ENCODE measurements around the gene UTS2B.

Gene UTS2B

GRCh38 chr3:191339316-191339917 lies 9.1 kb upstream of the UTS2B start:
- H3K27ac ChIP-seq, result no peak overlapping the region
- TF ChIP-seq CTCF (IDR thresholded peaks at IDR 0.05), result no peak
- no peaks in the 10 kb centered on the region for H3K27me3 ChIP-seq
- H3K9me3 ChIP-seq, result no peaks in the 10 kb centered on the region
- H3K4me1 ChIP-seq (ENCODE audit: control insufficient read depth in 1 of 2, insufficient read depth in 1 of 2, low read depth in 1 of 2, low read length in 1 of 2), result no peaks in the 10 kb centered on the region
- no peaks in the 10 kb centered on the region for H3K36me3 ChIP-seq
- no peak overlapping the region for H3K4me3 ChIP-seq (ENCODE audit: low read depth in 1 of 2, low read length in 1 of 2)

- H3K36me3 ChIP-seq, result no peaks in the 10 kb centered on the region
- no peaks in the 10 kb centered on the region for H3K27me3 ChIP-seq
- no peaks in the 10 kb centered on the region for H3K4me1 ChIP-seq (ENCODE audit: control insufficient read depth in 1 of 2, insufficient read depth in 1 of 2, low read depth in 1 of 2, low read length in 1 of 2)
- H3K9me3 ChIP-seq, result no peaks in the 10 kb centered on the region
- no peak overlapping the region for H3K4me3 ChIP-seq (ENCODE audit: low read depth in 1 of 2, low read length in 1 of 2)
- no peak overlapping the region for H3K27ac ChIP-seq
- TF ChIP-seq CTCF (IDR thresholded peaks at IDR 0.05), result no peak
Measured at GRCh38 chr3:191338177-191338488, 7.8 kb upstream of the UTS2B start.

- Histone ChIP-seq H3K27me3 (no peaks in the 10 kb centered on the region), H3K4me1 (ENCODE audit: control insufficient read depth in 1 of 2, insufficient read depth in 1 of 2, low read depth in 1 of 2, low read length in 1 of 2) (no peaks in the 10 kb centered on the region), H3K36me3 (no peaks in the 10 kb centered on the region), H3K9me3 (no peaks in the 10 kb centered on the region), H3K4me3 (ENCODE audit: low read depth in 1 of 2, low read length in 1 of 2) (no peak overlapping the region), H3K27ac (no peak overlapping the region)
- no peak for TF ChIP-seq CTCF (IDR thresholded peaks at IDR 0.05)
Measured at GRCh38 chr3:191336833-191337232, 6.5 kb upstream of the UTS2B start.

- Histone ChIP-seq H3K27me3 (peaks cover 21% of the 10 kb centered on the region), H3K27ac (no peak overlapping the region), H3K4me1 (ENCODE audit: control insufficient read depth in 1 of 2, insufficient read depth in 1 of 2, low read depth in 1 of 2, low read length in 1 of 2) (no peaks in the 10 kb centered on the region), H3K4me3 (ENCODE audit: low read depth in 1 of 2, low read length in 1 of 2) (no peak overlapping the region), H3K36me3 (no peaks in the 10 kb centered on the region), H3K9me3 (no peaks in the 10 kb centered on the region)
- TF ChIP-seq CTCF (IDR thresholded peaks at IDR 0.05), result no peak
Measured at GRCh38 chr3:191334346-191334893, 4.1 kb upstream of the UTS2B start.

- no peaks in the 10 kb centered on the region for H3K4me1 ChIP-seq (ENCODE audit: control insufficient read depth in 1 of 2, insufficient read depth in 1 of 2, low read depth in 1 of 2, low read length in 1 of 2)
Measured at GRCh38 chr3:191333298-191333880, 3.1 kb upstream of the UTS2B start.

More at GRCh38 chr3:191333298-191333880, 3.1 kb upstream of the UTS2B start:
- no peak for TF ChIP-seq CTCF (IDR thresholded peaks at IDR 0.05)
- H3K27me3 ChIP-seq, result peaks cover 31% of the 10 kb centered on the region
- H3K9me3 ChIP-seq, result no peaks in the 10 kb centered on the region
- no peak overlapping the region for H3K4me3 ChIP-seq (ENCODE audit: low read depth in 1 of 2, low read length in 1 of 2)
- no peaks in the 10 kb centered on the region for H3K36me3 ChIP-seq
- H3K27ac ChIP-seq, result no peak overlapping the region

All from neutrophil (primary cell).